MM.1S (cell line): ENCODE results near the gene HSD11B2.

Experiments used
- DNase-seq: peaks from one replicate; pipeline ENCODE4 v3.0.0-alpha.2; 2015
- H2AFZ ChIP-seq: fragments of 300-600 bp; sonication (generic); 2 replicates; pipeline ENCODE4 v1.6.0; 2016; ENCODE audit warnings: antibody characterized with exemption, low read length
- H3F3A ChIP-seq: fragments of 300-600 bp; sonication (generic); 2 replicates; pipeline ENCODE4 v1.6.1; 2016; ENCODE audit warnings: mild to moderate bottlenecking, antibody characterized with exemption, low read length, moderate library complexity, mixed read lengths; ENCODE audit not compliant: insufficient read depth
- H3K27ac ChIP-seq: fragments of 300-600 bp; sonication (generic); 2 replicates; pipeline ENCODE4 v1.5.1; 2016; ENCODE audit warnings: mild to moderate bottlenecking, low read length
- H3K27me3 ChIP-seq: fragments of 300-600 bp; sonication (generic); replicated peaks from 2 replicates; pipeline ENCODE4 v1.6.0; 2016; ENCODE audit warnings: low read length; ENCODE audit not compliant: insufficient read depth
- H3K36me3 ChIP-seq: fragments of 300-600 bp; sonication (generic); replicated peaks from 2 replicates; pipeline ENCODE4 v1.6.1; 2016; ENCODE audit warnings: mild to moderate bottlenecking, low read length, mixed read lengths; ENCODE audit not compliant: insufficient read depth
- H3K4me1 ChIP-seq: fragments of 300-600 bp; sonication (generic); 2 replicates; pipeline ENCODE4 v1.6.1; 2016; ENCODE audit warnings: low read length, mixed read lengths
- H3K4me2 ChIP-seq: fragments of 300-600 bp; sonication (generic); 2 replicates; pipeline ENCODE4 v1.6.0; 2016; ENCODE audit warnings: low read depth, low read length
- H3K4me3 ChIP-seq: fragments of 300-600 bp; sonication (generic); 2 replicates; pipeline ENCODE4 v1.5.1; 2016; ENCODE audit warnings: low read length, mixed read lengths
- H3K79me2 ChIP-seq: fragments of 300-600 bp; sonication (generic); 2 replicates; pipeline ENCODE4 v1.6.1; 2016; ENCODE audit warnings: mixed run types, low read length, mixed read lengths
- H3K9ac ChIP-seq: fragments of 300-600 bp; sonication (generic); 2 replicates; pipeline ENCODE4 v1.6.1; 2016; ENCODE audit warnings: low read length, mixed read lengths
- H3K9me2 ChIP-seq: fragments of 300-600 bp; sonication (generic); replicated peaks from 2 replicates; pipeline ENCODE4 v1.6.1; 2016; ENCODE audit warnings: mild to moderate bottlenecking, low read length, mixed read lengths; ENCODE audit not compliant: insufficient read depth
- H3K9me3 ChIP-seq: fragments of 300-600 bp; sonication (generic); replicated peaks from 2 replicates; pipeline ENCODE4 v1.6.1; 2016; ENCODE audit warnings: mild to moderate bottlenecking, low read length, mixed read lengths; ENCODE audit not compliant: insufficient read depth
- H4K20me1 ChIP-seq: fragments of 300-600 bp; sonication (generic); 2 replicates; pipeline ENCODE4 v1.6.1; 2016; ENCODE audit warnings: mild to moderate bottlenecking, low read length, moderate library complexity, mixed read lengths; ENCODE audit not compliant: insufficient read depth
- CTCF ChIP-seq: fragments of 300-600 bp; sonication (generic); IDR thresholded peaks from 2 replicates; pipeline ENCODE4 v1.5.1; 2016; ENCODE audit warnings: antibody characterized with exemption, low read length, mixed read lengths
- EZH2 ChIP-seq: fragments of 300-600 bp; sonication (generic); optimal IDR thresholded peaks from 2 replicates; pipeline ENCODE3; 2017; ENCODE audit warnings: low read depth, mild to moderate bottlenecking, antibody characterized with exemption, low read length, mixed read lengths
- EZH2phosphoT487 ChIP-seq: fragments of 300-600 bp; sonication (generic); IDR thresholded peaks from 2 replicates; pipeline ENCODE4 v1.6.1; 2018; ENCODE audit warnings: antibody characterized with exemption, low read length

HSD11B2 gene

GRCh38 chr16:67463059-67463458, 32.1 kb downstream of the HSD11B2 start:
- H4K20me1 ChIP-seq = peaks cover 14% of the 10 kb centered on the region
- H3K79me2 ChIP-seq = peaks cover 95% of the 10 kb centered on the region

GRCh38 chr16:67463691-67464090, 32.8 kb downstream of the HSD11B2 start:
- Histone ChIP-seq H3K4me3 (no peak overlapping the region), H3K36me3 (no peaks in the 10 kb centered on the region), H3K79me2 (peaks cover 96% of the 10 kb centered on the region), H3K9me3 (no peaks in the 10 kb centered on the region), H4K20me1 (peaks cover 17% of the 10 kb centered on the region), H3F3A (no peaks in the 10 kb centered on the region), H3K27ac (no peak overlapping the region), H3K4me1 (no peaks in the 10 kb centered on the region), H3K9me2 (no peaks in the 10 kb centered on the region), H3K4me2 (no peak overlapping the region), H2AFZ (no peak overlapping the region), H3K9ac (no peak overlapping the region), H3K27me3 (no peaks in the 10 kb centered on the region)
- TF ChIP-seq EZH2 (no peak), CTCF (no peak), EZH2phosphoT487 (no peak)
- DNase-seq = no peak

More at GRCh38 chr16:67463059-67463458, 32.1 kb downstream of the HSD11B2 start:
- Histone ChIP-seq H3K4me2 (no peak overlapping the region), H3K27ac (no peak overlapping the region), H2AFZ (no peak overlapping the region), H3K4me3 (no peak overlapping the region), H3K9ac (no peak overlapping the region), H3K4me1 (no peaks in the 10 kb centered on the region), H3K9me3 (no peaks in the 10 kb centered on the region), H3F3A (no peaks in the 10 kb centered on the region), H3K36me3 (no peaks in the 10 kb centered on the region), H3K27me3 (no peaks in the 10 kb centered on the region), H3K9me2 (no peaks in the 10 kb centered on the region)
- no peak for DNase-seq
- TF ChIP-seq EZH2phosphoT487 (no peak), CTCF (no peak), EZH2 (no peak)

GRCh38 chr16:67464565-67464964, 33.6 kb downstream of the HSD11B2 start:
- H2AFZ ChIP-seq = no peak overlapping the region
- DNase-seq = no peak
- H3K9me3 ChIP-seq = no peaks in the 10 kb centered on the region
- H3K9me2 ChIP-seq = no peaks in the 10 kb centered on the region
- no peak for TF ChIP-seq CTCF
- TF ChIP-seq EZH2 = no peak
- TF ChIP-seq EZH2phosphoT487 = no peak
- no peaks in the 10 kb centered on the region for H3K27me3 ChIP-seq
- H3F3A ChIP-seq = no peaks in the 10 kb centered on the region
- H4K20me1 ChIP-seq = peaks cover 20% of the 10 kb centered on the region
- H3K36me3 ChIP-seq = no peaks in the 10 kb centered on the region
- no peak overlapping the region for H3K9ac ChIP-seq
- H3K4me2 ChIP-seq = no peak overlapping the region
- H3K79me2 ChIP-seq = peaks cover 96% of the 10 kb centered on the region
- no peak overlapping the region for H3K27ac ChIP-seq
- H3K4me1 ChIP-seq = no peaks in the 10 kb centered on the region
- no peak overlapping the region for H3K4me3 ChIP-seq
